Keratinocyte (primary cell): ENCODE data around the gene RASGRP3.

Experiments
- EZH2 ChIP-seq: IDR thresholded peaks from one replicate; pipeline ENCODE4 v1.6.1; 2012; ENCODE audit warnings: inconsistent platforms, mild to moderate bottlenecking, low read length, moderate library complexity
- TF ChIP-seq, protein P1 (sequence below), 3 experiments: IDR thresholded peaks in 1 of 3; conservative IDR thresholded peaks in 1 of 3; optimal IDR thresholded peaks in 1 of 3; 2 replicates in 2 of 3; 3 replicates in 1 of 3; pipeline versions ENCODE3 to v1.5.1; 2011; ENCODE audit warnings: low read length in 3 of 3, mild to moderate bottlenecking in 3 of 3, moderate library complexity in 2 of 3, control low read depth in 1 of 3, inconsistent platforms in 1 of 3; ENCODE audit not compliant: insufficient read depth in 2 of 3; ENCODE audit errors: extremely low read depth in 1 of 3

- TF ChIP-seq, protein P1, sequence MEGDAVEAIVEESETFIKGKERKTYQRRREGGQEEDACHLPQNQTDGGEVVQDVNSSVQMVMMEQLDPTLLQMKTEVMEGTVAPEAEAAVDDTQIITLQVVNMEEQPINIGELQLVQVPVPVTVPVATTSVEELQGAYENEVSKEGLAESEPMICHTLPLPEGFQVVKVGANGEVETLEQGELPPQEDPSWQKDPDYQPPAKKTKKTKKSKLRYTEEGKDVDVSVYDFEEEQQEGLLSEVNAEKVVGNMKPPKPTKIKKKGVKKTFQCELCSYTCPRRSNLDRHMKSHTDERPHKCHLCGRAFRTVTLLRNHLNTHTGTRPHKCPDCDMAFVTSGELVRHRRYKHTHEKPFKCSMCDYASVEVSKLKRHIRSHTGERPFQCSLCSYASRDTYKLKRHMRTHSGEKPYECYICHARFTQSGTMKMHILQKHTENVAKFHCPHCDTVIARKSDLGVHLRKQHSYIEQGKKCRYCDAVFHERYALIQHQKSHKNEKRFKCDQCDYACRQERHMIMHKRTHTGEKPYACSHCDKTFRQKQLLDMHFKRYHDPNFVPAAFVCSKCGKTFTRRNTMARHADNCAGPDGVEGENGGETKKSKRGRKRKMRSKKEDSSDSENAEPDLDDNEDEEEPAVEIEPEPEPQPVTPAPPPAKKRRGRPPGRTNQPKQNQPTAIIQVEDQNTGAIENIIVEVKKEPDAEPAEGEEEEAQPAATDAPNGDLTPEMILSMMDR (optimal IDR thresholded peaks at IDR 0.05 in 1 of 3, IDR thresholded peaks at IDR 0.05 in 1 of 3, conservative IDR thresholded peaks at IDR 0.05 in 1 of 3; ENCODE audit: extremely low read depth in 1 of 3, insufficient read depth in 2 of 3, low read length in 3 of 3) = no peak
- TF ChIP-seq EZH2 = no peak
Measured at GRCh38 chr2:33469238-33469637, 7.2 kb upstream of the RASGRP3 start.
